Left lung (tissue), 10 donors: ENCODE measurements around the gene CCL22. TPM values are rescaled to one million over a fixed set of nuclear protein-coding genes. Genes with fewer than 3 reads are reported as not detected.

Source experiments
- ATAC-seq: fragments of 200-7000 bp; cut with Tn5 transposase; one replicate; pipeline ENCODE4 v1.9.1; 2020; ENCODE audit warnings: moderate library complexity
- DNase-seq, 4 donors: peaks; one replicate each; pipeline ENCODE4 v3.0.0-alpha.2; 2013 to 2020
- H3K27ac ChIP-seq, 2 donors: fragments of 200-600 bp; sonication (generic) in 1 of 2; one replicate each; pipeline versions ENCODE4 v1.5.0 to v1.8.0; 2020 to 2021
- H3K27me3 ChIP-seq, 2 donors: fragments of 200-600 bp; sonication (generic) in 1 of 2; one replicate each; pipeline versions ENCODE4 v1.5.0 to v1.8.0; 2020 to 2021
- H3K36me3 ChIP-seq, 2 donors: fragments of 200-600 bp; sonication (generic) in 1 of 2; one replicate each; pipeline versions ENCODE4 v1.5.0 to v1.8.0; 2020 to 2021
- H3K4me1 ChIP-seq, 2 donors: fragments of 200-600 bp; one replicate each; pipeline ENCODE4 v1.8.0; 2021
- H3K4me3 ChIP-seq, 2 donors: fragments of 200-600 bp; sonication (generic) in 1 of 2; one replicate each; pipeline versions ENCODE4 v1.5.0 to v1.8.0; 2020 to 2021; ENCODE audit warnings: mild to moderate bottlenecking in 1 of 2
- H3K9me3 ChIP-seq, 2 donors: fragments of 200-600 bp; sonication (generic) in 1 of 2; one replicate each; pipeline versions ENCODE4 v1.5.0 to v1.8.0; 2020 to 2021
- intact Hi-C, 2 donors: fragments of 100-400 bp; cut with DNase I; formaldehyde crosslinking; loops; one replicate each; pipeline versions ENCODE4 v1.11.2 to v1.14.2; 2022
- polyA plus RNA-seq, 6 donors: library from polyadenylated mRNA; unstranded; fragments of 120-200 nt; gene quantifications; one replicate each; pipeline ENCODE4 v1.2.1, GENCODE V29; 2013; ENCODE audit not compliant: insufficient read length in 6 of 6
- total RNA-seq, 2 donors: library from RNA; stranded (reverse); fragmentation: NEBNext Ultra II Directional; extraction: Animal tissue kit (Norgen Biotek cat#: 25700); gene quantifications; one replicate each; pipeline ENCODE4 v1.2.1, GENCODE V29; 2021
- TF ChIP-seq, protein P1 (sequence below), 2 donors: fragments of 200-600 bp; sonication (generic) in 1 of 2; IDR thresholded peaks; one replicate each; pipeline versions ENCODE4 v1.5.0 to v1.8.0; 2021; ENCODE audit warnings: antibody characterized with exemption in 2 of 2
- donor health status: DM: no; HTN: yes; CAD: no.
- donor health status: DM: no; HTN: no; CAD: no.

Gene CCL22
- total and polyA plus RNA-seq, 8 donors = 0.08 to 2.4 (median 0.21) TPM

DNA sequence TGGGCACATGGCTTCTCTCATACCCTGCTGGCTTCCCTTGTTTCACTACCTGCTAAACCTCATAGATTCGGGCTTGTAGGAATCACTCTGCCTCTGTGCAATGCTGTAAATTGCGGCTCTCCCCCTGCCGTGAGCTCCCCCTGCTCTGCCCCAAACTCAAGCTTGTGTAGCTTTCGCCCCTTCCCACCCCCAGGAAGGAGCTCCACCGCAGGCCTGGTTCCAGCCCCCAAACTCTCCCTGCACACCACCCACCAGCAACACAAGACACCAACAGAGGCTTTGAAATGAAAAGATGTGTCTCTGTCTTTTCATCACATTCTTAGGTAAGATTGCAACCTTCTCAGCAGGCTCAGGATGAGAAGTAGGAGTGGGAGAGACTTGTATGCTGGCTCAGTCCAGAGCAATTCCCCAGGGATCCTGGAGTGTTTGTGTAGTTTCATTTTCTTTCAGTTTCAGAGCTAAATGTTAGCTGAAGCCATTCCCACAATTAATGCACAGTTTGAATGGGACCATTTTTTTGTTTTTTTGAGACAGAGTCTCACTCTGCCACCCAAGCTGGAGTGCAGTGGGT lies 27.9 kb downstream of the CCL22 start:
- Histone ChIP-seq H3K27ac (no peak overlapping the region), H3K9me3 (no peaks in the 10 kb centered on the region), H3K36me3 (peaks cover 0 to 9% of the 10 kb centered on the region in 2 donors), H3K4me3 (no peak overlapping the region), H3K4me1 (peaks cover 5 to 18% of the 10 kb centered on the region in 2 donors), H3K27me3 (no peaks in the 10 kb centered on the region)
- peak; percentile 11 for ATAC-seq
- TF ChIP-seq, protein P1, sequence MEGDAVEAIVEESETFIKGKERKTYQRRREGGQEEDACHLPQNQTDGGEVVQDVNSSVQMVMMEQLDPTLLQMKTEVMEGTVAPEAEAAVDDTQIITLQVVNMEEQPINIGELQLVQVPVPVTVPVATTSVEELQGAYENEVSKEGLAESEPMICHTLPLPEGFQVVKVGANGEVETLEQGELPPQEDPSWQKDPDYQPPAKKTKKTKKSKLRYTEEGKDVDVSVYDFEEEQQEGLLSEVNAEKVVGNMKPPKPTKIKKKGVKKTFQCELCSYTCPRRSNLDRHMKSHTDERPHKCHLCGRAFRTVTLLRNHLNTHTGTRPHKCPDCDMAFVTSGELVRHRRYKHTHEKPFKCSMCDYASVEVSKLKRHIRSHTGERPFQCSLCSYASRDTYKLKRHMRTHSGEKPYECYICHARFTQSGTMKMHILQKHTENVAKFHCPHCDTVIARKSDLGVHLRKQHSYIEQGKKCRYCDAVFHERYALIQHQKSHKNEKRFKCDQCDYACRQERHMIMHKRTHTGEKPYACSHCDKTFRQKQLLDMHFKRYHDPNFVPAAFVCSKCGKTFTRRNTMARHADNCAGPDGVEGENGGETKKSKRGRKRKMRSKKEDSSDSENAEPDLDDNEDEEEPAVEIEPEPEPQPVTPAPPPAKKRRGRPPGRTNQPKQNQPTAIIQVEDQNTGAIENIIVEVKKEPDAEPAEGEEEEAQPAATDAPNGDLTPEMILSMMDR (IDR thresholded peaks at IDR 0.05) = no peak
- intact Hi-C loops = no loop called here
- DNase-seq = peak in 1 of 4 donors; percentile 28

DNA sequence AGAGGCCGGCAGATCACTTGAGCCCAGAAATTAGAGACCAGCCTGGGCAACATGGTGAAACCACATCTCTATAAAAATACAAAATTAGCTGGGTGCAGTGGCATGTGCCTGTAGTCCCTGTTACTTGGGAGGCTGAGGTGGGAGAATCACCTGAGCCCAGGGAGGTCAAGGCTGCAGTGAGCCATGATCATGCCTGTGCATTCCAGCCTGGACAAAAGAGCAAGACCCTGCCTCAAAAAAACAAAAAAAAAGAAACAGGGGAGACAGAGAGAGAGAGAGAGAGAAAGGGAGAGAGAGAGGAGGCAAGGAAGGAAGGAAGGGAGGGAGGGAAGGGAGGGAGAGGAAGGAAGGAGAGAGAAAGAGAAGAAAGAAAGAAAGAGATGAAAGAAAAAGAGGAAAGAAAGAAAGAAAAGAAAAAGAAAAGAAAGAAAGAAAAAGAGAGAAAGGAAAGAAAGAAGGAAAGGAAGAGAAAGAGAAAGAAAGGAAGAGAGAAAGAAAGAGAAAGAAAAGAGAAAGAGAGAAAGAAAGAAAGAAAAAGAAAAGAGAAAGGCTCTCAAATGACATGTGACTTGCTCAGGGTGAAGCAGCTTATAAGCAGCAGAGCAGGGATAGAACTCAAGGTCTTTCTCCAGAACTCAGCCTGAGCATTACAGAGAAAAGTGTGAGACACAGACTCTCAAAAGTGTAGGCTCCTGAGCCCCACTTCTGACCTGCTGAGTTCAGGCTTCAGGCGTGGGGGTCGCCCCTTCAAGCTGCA lies 29.2 kb downstream of the CCL22 start:
- no peaks in the 10 kb centered on the region for H3K27me3 ChIP-seq
- DNase-seq (no peak), ATAC-seq (peak; percentile 31)
- no peaks in the 10 kb centered on the region for H3K9me3 ChIP-seq
- no peak overlapping the region for H3K27ac ChIP-seq
- peaks cover 5 to 18% of the 10 kb centered on the region in 2 donors for H3K4me1 ChIP-seq
- TF ChIP-seq, protein P1 (IDR thresholded peaks at IDR 0.05) = no peak
- H3K4me3 ChIP-seq = no peak overlapping the region
- intact Hi-C loops = no loop called here
- no peaks in the 10 kb centered on the region for H3K36me3 ChIP-seq

DNA sequence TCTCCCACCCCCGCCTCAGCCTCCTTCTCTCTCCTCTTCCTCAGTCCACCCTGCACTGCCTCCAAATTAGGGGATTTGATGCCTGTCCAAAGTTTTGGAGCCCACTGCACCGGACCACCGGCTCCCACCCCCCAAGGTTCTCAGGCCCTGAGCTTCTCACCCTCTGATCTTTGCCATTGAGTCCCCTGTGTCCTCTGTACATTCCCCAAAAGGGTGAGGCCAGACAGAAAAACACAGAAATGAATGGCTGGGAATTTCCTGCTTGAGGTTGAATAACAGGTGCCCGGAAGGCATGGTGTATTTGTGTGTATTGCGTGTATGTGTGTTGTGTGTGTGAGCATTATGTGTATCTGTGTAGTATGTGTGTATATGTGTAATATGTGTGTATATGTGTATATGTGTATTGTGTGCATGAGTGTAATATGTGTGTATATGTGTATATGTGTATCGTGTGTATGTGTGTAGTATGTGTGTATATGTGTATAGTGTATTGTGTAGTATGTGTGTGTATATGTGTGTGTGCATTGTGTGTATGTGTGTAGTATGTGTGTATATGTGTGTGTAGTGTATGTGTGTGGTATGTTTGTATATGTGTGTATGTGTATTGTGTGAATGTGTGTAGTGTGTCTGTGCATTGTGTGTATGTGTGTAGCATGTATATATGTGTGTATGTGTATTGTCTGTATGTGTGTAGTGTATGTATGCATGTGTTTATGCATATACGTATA lies 29.9 kb downstream of the CCL22 start:
- no peak for DNase-seq
- Histone ChIP-seq H3K27me3 (no peaks in the 10 kb centered on the region), H3K36me3 (no peaks in the 10 kb centered on the region), H3K9me3 (no peaks in the 10 kb centered on the region), H3K27ac (no peak overlapping the region), H3K4me3 (no peak overlapping the region), H3K4me1 (peaks cover 5 to 18% of the 10 kb centered on the region in 2 donors)
- peak; percentile 68 for ATAC-seq
- TF ChIP-seq, protein P1 (IDR thresholded peaks at IDR 0.05) = no peak
- intact Hi-C loops = no loop called here

DNA sequence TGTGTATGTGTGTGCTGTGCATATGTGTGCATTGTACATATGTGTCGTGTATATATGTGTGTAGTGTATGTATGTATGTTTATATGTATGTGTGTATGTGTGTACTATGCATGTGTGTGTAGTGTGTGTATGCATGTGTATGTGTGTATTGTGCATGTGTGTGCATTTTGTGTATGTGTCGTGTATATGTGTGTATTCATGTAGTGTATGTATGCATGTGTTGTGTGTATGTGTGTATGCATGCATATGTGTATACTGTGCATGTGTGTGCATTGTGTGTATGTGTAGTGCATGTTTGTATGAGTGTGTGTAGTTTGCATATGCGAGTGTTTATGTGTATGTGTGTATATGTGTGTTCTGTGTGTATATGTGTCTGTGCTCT lies 30.5 kb downstream of the CCL22 start:
- intact Hi-C loops = no loop called here
- Histone ChIP-seq H3K27me3 (no peaks in the 10 kb centered on the region), H3K27ac (no peak overlapping the region), H3K9me3 (no peaks in the 10 kb centered on the region), H3K4me1 (peaks cover under 1 to 12% of the 10 kb centered on the region in 2 donors), H3K36me3 (no peaks in the 10 kb centered on the region), H3K4me3 (no peak overlapping the region)
- TF ChIP-seq, protein P1 (IDR thresholded peaks at IDR 0.05) = no peak
- DNase-seq (no peak), ATAC-seq (no peak)
